Osteoblast (primary cell): ENCODE data around the gene CA4. TPM values are rescaled to one million over a fixed set of nuclear protein-coding genes. Genes with fewer than 3 reads are reported as not detected.
"Not testable (repeated sequence)": the region's sequence is repeated elsewhere in the genome, so short reads cannot be mapped to it uniquely, and the experiment has no call there.

Source experiments
- DNase-seq: peaks from one replicate; pipeline ENCODE4 v3.0.0; 2011; ENCODE audit warnings: low spot score, mixed read lengths; ENCODE audit not compliant: insufficient read length; ENCODE audit errors: missing footprints
- H2AFZ ChIP-seq: 2 replicates; pipeline ENCODE4 v1.6.0; 2011; ENCODE audit warnings: mild to moderate bottlenecking, low read length
- H3K27ac ChIP-seq: 2 replicates; pipeline ENCODE4 v1.5.1; 2011; ENCODE audit warnings: mild to moderate bottlenecking, low read depth, low read length, moderate library complexity
- H3K27me3 ChIP-seq: 2 replicates; pipeline ENCODE4 v1.6.0; 2012; ENCODE audit warnings: mild to moderate bottlenecking, control low read depth, inconsistent platforms, low read length, moderate library complexity; ENCODE audit not compliant: insufficient read depth
- H3K36me3 ChIP-seq: 2 replicates; pipeline ENCODE4 v1.5.1; 2011; ENCODE audit warnings: mild to moderate bottlenecking, low read length, control low read depth, moderate library complexity; ENCODE audit not compliant: insufficient read depth
- H3K4me1 ChIP-seq: 2 replicates; pipeline ENCODE4 v1.5.1; 2011; ENCODE audit warnings: mild to moderate bottlenecking, low read length, control low read depth, moderate library complexity; ENCODE audit not compliant: insufficient read depth
- H3K4me2 ChIP-seq: 2 replicates; pipeline ENCODE4 v1.6.0; 2011; ENCODE audit warnings: mild to moderate bottlenecking, low read length; ENCODE audit not compliant: insufficient read depth
- H3K4me3 ChIP-seq: fragments of 200-600 bp; sonication (generic); 3 replicates; pipeline ENCODE4 v1.5.1; 2012; ENCODE audit warnings: mild to moderate bottlenecking, low read length, inconsistent platforms; ENCODE audit not compliant: insufficient read depth
- H3K79me2 ChIP-seq: 2 replicates; pipeline ENCODE4 v1.6.0; 2012; ENCODE audit warnings: mild to moderate bottlenecking, low read length, control low read depth, inconsistent platforms; ENCODE audit not compliant: insufficient read depth
- H3K9me3 ChIP-seq: 2 replicates; pipeline ENCODE4 v1.5.1; 2011; ENCODE audit warnings: low read depth, low read length, control low read depth
- H4K20me1 ChIP-seq: 2 replicates; pipeline ENCODE4 v1.6.0; 2012; ENCODE audit warnings: mild to moderate bottlenecking, low read length, control low read depth; ENCODE audit not compliant: insufficient read depth
- total RNA-seq: library from RNA; depleted of rRNA; stranded (reverse); fragments of >200 nt; gene quantifications from 2 replicates; pipeline ENCODE4 v1.2.3, GENCODE V29; 2012
- TF ChIP-seq, protein P1 (sequence below): IDR thresholded peaks from 2 replicates; pipeline ENCODE4 v1.5.1; 2011; ENCODE audit warnings: mild to moderate bottlenecking, low read depth, low read length, moderate library complexity; ENCODE audit errors: extremely low read depth

The CA4 gene
- total RNA-seq, 1 donor, result not detected

DNA sequence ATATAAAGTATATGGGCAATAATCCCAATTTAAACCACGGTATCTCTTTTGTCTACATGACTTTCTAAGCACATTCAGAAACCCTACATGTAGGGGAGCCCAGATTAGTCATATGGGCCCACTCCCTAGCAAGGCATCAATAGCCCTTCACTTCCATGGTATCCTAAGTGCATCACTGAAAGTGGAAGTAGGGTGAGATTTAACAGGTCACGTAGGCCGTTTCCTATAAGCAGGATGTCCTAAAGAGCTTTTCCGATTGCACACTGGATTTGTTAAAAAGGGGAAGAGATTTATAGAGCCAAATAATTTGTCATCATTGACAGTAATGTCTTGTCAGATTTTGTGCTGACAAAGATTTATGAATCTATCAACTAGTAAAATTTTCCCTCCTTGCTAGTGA is 39.0 kb downstream of the CA4 start:
- Histone ChIP-seq H3K79me2 (no peaks in the 10 kb centered on the region), H2AFZ (no peak overlapping the region), H3K27ac (no peak overlapping the region), H3K27me3 (no peaks in the 10 kb centered on the region), H3K36me3 (peaks cover 49% of the 10 kb centered on the region), H3K4me3 (no peak overlapping the region), H3K9me3 (no peaks in the 10 kb centered on the region), H3K4me1 (peaks cover 11% of the 10 kb centered on the region), H3K4me2 (no peak overlapping the region), H4K20me1 (no peaks in the 10 kb centered on the region)
- TF ChIP-seq, protein P1, sequence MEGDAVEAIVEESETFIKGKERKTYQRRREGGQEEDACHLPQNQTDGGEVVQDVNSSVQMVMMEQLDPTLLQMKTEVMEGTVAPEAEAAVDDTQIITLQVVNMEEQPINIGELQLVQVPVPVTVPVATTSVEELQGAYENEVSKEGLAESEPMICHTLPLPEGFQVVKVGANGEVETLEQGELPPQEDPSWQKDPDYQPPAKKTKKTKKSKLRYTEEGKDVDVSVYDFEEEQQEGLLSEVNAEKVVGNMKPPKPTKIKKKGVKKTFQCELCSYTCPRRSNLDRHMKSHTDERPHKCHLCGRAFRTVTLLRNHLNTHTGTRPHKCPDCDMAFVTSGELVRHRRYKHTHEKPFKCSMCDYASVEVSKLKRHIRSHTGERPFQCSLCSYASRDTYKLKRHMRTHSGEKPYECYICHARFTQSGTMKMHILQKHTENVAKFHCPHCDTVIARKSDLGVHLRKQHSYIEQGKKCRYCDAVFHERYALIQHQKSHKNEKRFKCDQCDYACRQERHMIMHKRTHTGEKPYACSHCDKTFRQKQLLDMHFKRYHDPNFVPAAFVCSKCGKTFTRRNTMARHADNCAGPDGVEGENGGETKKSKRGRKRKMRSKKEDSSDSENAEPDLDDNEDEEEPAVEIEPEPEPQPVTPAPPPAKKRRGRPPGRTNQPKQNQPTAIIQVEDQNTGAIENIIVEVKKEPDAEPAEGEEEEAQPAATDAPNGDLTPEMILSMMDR, result no peak
- DNase-seq, result no peak

DNA sequence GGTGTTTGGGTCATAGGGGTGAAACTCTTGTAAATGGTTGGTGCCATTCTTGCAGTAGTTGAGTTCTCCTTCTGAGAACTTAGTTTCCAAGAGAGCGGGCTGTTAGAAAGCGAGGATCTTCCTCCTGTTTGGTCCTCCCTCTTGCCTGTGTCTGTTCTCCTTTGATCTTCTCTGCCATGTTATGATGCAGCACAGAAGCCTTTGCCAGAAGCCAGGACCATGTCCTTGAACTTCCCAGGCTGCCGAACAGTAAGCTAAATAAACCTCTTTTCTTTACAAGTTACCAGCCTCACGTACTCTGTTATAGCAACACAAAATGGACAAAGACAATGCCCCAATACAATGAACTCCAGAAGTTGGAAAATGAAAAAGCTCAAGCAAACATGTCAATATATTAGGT is 40.3 kb downstream of the CA4 start:
- not testable (repeated sequence) for H3K4me2 ChIP-seq, H3K4me3 ChIP-seq, H4K20me1 ChIP-seq, H3K27me3 ChIP-seq, H2AFZ ChIP-seq, H3K9me3 ChIP-seq, H3K79me2 ChIP-seq, DNase-seq, H3K27ac ChIP-seq
- peaks cover 44% of the 10 kb centered on the region for H3K36me3 ChIP-seq
- H3K4me1 ChIP-seq, result peaks cover 11% of the 10 kb centered on the region

DNA sequence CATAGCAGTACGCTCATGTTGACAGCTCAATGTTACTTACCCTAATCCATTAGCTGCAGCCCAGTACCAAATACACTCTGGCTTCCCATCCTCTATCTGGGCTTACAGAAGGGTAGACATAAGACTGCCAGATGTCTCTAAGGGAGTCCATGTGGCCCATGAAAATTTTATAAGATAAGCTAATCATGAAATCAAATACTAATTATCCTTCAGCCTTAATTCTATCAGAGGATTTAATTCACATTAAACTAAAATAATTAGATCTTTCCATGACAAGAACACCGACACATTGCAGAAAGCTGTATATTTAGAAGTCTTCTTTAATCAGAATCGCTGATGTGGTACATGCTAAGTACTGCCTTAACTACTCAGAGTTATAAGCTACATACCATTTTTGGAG is 43.3 kb downstream of the CA4 start:
- H3K4me1 ChIP-seq, H3K4me3 ChIP-seq, H3K79me2 ChIP-seq, H2AFZ ChIP-seq, H3K27ac ChIP-seq, H3K4me2 ChIP-seq, H3K27me3 ChIP-seq, DNase-seq, H4K20me1 ChIP-seq, H3K9me3 ChIP-seq: not testable (repeated sequence)
- peaks cover 45% of the 10 kb centered on the region for H3K36me3 ChIP-seq

DNA sequence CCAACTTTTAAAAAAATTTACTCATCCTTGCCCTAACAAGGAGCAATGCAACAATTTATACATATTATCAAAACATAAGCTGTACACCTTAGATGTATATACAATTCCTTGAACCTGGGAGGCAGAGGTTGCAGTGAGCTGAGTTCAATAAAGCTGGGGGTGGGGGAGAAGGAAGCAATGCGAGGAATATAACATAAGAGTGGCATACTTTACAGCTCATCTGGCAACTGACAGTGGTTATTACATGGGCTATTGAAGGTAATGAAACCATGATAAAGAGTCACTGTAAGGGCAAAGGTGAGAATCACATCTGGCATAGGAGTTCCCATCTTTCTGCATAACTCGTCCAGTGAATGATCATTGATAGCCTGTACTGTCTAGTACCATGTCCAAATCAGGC is 43.7 kb downstream of the CA4 start:
- Histone ChIP-seq H4K20me1 (no peaks in the 10 kb centered on the region), H3K79me2 (no peaks in the 10 kb centered on the region), H3K4me3 (no peak overlapping the region), H2AFZ (no peak overlapping the region), H3K4me2 (no peak overlapping the region), H3K36me3 (peaks cover 48% of the 10 kb centered on the region), H3K27ac (no peak overlapping the region), H3K9me3 (no peaks in the 10 kb centered on the region), H3K4me1 (no peaks in the 10 kb centered on the region), H3K27me3 (no peaks in the 10 kb centered on the region)
- DNase-seq, result no peak
- TF ChIP-seq, protein P1, result no peak

DNA sequence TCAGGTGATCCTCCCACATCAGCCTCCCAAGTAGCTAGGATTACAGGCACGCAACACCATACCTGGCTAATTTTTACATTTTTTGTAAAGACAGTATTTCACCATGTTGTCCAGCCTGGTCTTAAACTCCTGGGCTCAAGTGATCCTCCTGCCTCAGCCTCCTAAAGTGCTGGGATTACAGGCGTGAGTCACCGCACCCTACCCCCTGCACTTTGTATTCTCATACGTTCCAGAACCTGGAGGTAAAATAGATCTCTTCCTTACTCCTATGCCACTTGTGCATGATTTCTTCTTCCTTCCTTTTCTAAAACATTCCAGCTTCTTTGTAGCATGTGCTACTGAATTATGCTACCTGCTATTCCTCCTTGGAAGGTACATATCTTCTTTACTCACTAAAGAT is 44.4 kb downstream of the CA4 start:
- not testable (repeated sequence) for DNase-seq, H3K4me2 ChIP-seq, H3K4me3 ChIP-seq, H3K9me3 ChIP-seq, H4K20me1 ChIP-seq, H3K27me3 ChIP-seq, H3K79me2 ChIP-seq, H3K27ac ChIP-seq, H2AFZ ChIP-seq, H3K4me1 ChIP-seq
- peaks cover 46% of the 10 kb centered on the region for H3K36me3 ChIP-seq

DNA sequence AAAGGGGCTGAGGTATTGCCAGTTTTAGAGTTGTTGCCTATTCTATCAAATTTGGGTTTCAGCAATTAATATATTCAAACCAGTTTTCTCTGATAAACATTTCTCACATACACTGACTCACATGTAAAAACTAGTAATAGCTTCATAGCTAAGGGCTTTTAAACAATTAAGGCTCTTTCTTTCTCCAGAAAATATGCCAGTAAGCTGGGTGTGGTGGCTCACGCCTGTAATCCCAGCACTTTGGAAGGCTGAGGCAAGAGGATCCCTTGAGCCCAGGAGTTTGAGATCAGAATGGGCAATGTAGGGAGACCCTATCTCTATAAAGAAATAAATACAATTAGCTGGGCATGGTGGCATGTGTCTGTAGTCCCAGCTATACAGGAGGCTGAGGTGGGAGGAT is 48.9 kb downstream of the CA4 start:
- not testable (repeated sequence) for H3K9me3 ChIP-seq, H2AFZ ChIP-seq, H4K20me1 ChIP-seq, H3K27ac ChIP-seq, H3K4me1 ChIP-seq, H3K4me3 ChIP-seq, H3K4me2 ChIP-seq, DNase-seq, H3K79me2 ChIP-seq, H3K27me3 ChIP-seq
- peaks cover 17% of the 10 kb centered on the region for H3K36me3 ChIP-seq

DNA sequence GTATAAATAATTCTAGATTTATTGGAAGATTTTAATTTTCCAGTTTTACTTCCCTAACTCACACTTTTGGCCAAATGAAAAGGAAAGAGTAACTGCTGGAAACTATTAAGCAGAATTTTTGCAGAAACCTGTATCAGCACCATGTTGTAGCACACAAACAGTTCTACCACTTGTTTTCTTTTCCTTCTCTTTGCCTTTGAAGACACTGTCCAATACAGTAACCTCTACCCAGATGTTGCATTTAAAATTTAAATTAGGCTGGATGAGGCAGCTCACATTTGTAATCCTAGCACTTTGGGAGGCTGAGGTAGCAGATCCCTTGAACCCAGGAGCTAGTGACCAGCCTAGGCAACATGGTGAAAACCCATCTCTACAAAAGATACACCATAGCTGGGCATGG is 56.0 kb downstream of the CA4 start:
- H3K27ac ChIP-seq, DNase-seq, H3K4me2 ChIP-seq, H3K36me3 ChIP-seq, H3K79me2 ChIP-seq, H3K4me1 ChIP-seq, H3K4me3 ChIP-seq, H4K20me1 ChIP-seq, H3K9me3 ChIP-seq, H2AFZ ChIP-seq, H3K27me3 ChIP-seq: not testable (repeated sequence)

DNA sequence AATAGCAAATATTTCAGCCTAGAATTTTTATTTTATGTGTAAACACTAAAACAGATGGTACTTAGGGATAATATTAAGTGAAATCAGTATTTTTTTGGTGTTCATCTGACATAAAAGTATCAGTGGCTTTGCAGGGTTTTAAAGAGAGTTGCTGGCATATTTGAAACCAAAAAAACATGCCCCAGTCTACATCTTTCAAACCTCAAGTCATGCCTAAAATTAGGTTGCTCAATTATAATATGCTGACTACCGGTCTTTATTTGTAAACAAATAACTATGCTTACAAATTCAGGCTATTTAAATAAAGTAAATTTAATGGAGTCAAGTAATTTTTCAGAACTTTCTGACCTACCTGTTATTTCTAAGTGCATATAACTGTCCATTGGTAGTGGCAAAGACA is 58.5 kb downstream of the CA4 start:
- not testable (repeated sequence) for H3K27me3 ChIP-seq, DNase-seq, H2AFZ ChIP-seq, H3K9me3 ChIP-seq, H3K4me2 ChIP-seq, H3K36me3 ChIP-seq, H3K27ac ChIP-seq, H3K4me3 ChIP-seq, H3K4me1 ChIP-seq, H3K79me2 ChIP-seq, H4K20me1 ChIP-seq
